Neural progenitor cell (in vitro differentiated cells): ENCODE data around the gene CCDC8.

Experiments used
- EZH2 ChIP-seq: fragments of 200-600 bp; sonication (generic); IDR thresholded peaks from 2 replicates; pipeline ENCODE4 v1.6.1; 2017; ENCODE audit warnings: antibody characterized with exemption, mild to moderate bottlenecking, moderate library complexity
- TF ChIP-seq, protein P1 (sequence below): fragments of 200-600 bp; sonication (generic); IDR thresholded peaks from 2 replicates; pipeline ENCODE4 v1.5.1; 2017; ENCODE audit warnings: antibody characterized with exemption, mild to moderate bottlenecking

DNA sequence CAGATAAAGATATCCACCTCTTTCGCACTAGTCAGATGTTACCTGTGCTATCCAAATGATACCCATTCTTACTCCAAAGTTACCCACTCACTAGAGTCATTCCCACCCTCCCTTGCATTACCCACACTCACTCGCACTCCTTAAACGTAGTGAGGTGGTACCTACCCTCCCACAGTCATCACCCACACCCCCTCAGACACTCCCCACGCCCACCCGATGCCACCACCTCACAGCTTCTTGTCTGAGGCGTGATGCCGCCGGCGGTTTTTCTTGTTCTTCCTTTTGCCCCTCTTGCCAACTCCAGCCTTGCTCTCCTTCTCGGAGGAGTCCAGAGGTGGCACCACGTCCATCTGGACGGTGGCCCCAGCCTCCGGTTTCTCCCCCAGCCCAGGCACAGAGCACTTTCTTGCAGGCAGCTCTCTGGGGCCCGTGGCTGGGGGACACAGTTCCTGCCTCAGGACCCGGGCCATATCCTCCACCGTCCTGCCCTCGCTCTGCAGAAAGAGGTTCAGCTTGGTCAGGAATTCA lies 14.2 kb upstream of the CCDC8 start:
- TF ChIP-seq, protein P1, sequence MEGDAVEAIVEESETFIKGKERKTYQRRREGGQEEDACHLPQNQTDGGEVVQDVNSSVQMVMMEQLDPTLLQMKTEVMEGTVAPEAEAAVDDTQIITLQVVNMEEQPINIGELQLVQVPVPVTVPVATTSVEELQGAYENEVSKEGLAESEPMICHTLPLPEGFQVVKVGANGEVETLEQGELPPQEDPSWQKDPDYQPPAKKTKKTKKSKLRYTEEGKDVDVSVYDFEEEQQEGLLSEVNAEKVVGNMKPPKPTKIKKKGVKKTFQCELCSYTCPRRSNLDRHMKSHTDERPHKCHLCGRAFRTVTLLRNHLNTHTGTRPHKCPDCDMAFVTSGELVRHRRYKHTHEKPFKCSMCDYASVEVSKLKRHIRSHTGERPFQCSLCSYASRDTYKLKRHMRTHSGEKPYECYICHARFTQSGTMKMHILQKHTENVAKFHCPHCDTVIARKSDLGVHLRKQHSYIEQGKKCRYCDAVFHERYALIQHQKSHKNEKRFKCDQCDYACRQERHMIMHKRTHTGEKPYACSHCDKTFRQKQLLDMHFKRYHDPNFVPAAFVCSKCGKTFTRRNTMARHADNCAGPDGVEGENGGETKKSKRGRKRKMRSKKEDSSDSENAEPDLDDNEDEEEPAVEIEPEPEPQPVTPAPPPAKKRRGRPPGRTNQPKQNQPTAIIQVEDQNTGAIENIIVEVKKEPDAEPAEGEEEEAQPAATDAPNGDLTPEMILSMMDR: no peak
- no peak for TF ChIP-seq EZH2
